Measurements from ENCODE around the gene C4orf51.

Gene C4orf51

DNA sequence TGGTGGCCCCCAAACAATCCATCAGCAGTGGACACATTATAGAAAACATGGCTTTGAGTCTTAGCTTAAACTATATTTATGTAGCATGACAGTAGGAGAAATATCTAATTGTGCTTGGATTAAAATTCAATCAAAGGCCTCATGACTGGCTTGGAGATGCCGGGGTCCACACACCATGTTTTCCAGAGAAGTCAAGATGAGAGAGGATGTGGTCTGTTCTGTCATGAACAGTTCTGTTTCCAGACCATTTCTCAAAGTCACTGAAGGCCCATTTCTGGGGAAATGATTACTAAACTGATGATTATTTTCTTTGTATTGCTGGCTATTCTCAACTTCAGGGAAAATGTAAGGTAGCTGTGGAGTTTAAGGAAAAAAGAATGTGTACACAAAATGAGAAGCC, 76.3 kb downstream of the C4orf51 start:
- DNase-seq (ENCODE audit: low spot score): no peak

DNA sequence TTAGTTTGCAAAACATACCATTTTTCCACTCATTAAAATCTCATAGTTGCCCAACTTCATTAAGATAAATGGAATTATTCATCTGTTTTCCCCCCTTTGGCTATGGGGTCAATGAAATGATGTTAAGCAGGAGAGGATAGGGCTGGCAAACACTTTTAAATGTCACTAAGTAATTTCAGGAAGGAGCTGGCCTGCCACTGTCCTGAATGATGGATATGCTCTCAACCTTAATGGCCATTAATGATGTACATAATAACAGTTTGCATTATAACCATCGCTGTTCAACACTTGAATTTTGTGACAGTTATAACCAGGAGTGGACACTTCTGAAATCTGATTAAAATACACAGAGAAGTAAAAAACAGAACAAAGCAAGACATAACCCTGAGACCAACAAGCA, 77.2 kb downstream of the C4orf51 start:
- DNase-seq (ENCODE audit: low spot score): no peak

DNA sequence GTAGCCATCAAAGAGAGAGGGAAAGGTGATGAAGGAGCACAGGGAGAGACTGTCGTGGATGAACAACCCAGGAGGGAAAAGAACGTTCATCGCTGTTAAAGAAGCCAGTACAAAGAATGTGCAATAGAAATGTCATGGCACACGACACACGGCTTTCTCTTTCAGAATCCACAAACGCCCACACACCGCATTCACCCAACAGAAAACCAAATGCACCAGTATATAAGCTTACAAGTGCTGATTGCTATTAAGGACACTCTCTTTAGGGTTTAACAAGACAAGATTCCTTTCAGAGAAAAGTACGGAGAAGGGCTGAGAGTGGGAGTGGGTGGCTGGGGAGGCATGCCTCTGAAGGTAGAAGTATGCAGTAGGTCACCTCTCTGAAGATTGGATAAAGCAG, 80.2 kb downstream of the C4orf51 start:
- DNase-seq (ENCODE audit: low spot score): no peak

DNA sequence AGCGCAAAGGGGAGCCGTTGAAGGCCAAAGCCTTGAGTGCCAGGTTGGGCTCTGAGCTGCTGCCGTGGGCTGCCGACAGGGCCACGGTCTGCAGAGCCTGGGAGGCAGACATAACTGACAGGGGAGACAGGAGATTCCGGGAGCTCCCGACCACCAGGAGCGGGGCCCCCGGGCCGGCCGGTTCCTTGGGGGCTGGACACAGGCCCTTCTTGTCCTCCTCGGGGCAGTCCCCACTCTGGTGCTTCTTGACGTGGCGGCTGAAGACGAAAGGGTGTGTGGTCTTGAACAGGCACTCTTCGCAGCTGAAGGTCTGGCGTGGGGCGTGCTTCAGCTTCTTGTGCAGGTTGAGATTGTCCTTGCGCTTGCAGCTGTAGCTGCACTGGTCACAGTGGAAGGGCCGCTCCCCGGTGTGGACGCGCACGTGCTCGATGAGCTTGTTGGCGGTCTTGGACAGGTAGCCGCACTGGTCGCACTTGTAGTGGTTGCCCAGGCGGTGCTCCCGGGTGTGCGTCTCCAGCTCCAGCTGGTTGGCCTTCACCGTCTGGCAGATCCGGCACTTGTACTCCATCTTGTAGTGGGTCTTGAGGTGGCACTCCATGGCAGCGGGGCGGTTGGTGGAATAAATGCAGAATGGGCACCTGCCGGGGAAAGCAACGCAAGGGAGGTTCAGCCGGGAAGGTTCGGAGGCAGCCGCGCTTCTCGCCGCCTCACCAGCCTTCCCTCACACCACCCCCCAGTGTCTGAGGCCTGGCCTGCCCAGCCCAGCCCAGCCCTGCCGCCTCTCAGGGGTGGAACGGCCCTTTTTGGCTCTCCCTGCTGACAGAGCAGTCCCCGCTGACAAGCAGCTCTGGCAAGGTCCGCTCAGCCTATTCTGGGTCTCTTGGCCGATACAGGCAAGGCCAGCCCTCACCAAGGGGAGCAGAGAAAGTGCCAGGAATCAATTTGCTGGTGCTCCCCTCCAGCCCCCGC, 81.3 kb downstream of the C4orf51 start:
- no peak for DNase-seq (ENCODE audit: low spot score)

DNA sequence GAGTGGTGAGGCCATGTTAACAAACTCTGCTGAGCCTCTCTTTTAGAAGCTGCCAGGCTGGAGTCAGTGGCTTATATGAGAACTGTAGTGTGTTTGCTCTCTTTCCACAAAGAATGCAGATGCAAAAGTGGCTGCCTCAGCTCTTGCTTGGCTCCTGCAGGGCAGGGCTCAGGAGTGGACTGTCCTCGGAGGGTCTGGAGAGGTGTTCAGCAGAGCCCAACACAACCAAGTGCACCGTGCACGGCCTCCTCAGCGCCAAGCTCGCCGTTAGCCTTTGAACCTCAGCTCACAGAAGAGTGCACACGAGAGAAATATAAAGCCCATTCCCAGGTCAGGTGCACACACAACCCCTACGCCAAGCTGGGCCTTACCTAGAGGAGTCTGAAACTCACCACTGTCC, 82.8 kb downstream of the C4orf51 start:
- DNase-seq (ENCODE audit: low spot score): no peak

DNA sequence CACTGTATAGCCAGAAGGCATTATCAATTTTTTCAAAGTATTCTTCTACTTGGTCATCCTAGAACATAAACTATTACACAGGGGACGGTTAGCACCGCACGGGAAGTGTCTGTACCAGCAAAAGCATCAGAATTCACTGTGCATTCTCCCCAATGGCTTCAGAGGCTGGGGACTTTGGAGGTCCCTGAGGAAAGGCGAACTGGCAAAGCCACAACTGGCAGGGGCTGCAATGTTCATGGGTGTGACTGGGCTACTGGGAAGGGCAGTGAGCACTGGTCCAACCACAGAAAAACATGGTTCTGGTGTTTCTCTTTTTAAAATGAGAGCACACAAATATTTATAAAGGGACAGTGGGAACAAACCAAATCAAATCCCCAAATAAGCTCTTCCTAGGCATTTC, 83.5 kb downstream of the C4orf51 start:
- DNase-seq (ENCODE audit: low spot score): no peak

DNA sequence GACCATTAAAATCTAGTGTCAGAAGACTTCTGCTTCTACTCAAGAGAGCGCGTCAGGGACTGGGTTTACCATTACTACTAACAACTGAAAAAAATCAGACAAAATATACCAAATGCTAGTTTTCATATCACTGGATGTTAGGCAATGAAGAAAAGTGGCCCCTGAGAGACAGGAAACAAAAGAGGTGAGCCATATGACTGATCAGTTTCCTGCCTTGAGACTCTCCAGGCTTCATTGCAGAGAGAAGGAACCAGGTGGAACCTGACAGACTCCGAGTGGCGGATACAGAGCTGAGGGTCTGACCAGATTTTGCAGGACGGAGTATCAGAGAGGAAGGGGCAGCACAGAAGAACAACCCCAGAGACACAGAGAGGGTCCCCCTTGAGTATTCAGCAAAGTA, 86.3 kb downstream of the C4orf51 start:
- DNase-seq (ENCODE audit: low spot score): no peak

DNA sequence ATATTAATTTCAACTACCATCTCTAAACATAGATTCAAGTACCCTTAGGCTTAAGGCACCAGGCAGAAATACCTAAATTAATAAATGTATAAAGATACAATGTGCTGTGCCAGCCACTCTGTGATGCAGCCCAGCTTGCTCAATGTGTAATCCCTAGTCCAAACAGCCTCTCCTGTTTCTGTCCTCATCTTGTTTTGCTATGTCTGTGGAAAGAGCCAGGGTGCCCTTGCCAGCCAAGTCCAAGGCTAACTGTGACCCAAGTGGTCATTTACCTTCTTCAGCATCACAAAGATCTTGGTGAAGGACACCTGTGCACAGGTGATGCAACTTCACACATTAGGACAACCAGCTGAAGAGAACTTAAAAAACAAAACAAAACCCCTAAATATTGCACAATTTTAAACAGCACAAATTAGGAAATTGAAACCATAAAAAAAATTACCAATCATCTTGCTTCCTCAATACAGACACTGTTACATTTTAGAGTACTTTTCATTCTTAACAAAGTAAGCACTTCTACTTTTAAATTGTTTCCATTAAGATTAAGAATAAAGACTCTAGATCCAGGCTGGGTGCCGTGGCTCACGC, 89.6 kb downstream of the C4orf51 start:
- no peak for DNase-seq (ENCODE audit: low spot score)

DNA sequence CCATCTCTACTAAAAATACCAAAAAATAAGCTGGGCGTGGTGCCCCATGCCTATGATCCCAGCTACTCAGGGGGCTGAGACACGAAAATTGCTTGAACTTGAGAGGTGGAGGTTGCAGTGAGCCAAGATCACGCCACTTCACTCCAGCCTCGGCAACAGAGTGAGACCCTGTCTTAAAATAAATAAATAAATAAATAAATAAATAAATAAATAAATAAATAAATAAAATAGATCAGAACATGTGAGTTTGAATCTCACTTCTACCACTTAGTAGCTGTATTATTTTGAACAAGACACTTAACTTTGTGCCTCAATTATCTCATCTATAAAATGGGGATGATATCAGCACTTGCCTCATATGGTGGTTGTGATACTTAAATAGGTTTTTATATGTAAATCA, 90.2 kb downstream of the C4orf51 start:
- no peak for DNase-seq (ENCODE audit: low spot score)

DNA sequence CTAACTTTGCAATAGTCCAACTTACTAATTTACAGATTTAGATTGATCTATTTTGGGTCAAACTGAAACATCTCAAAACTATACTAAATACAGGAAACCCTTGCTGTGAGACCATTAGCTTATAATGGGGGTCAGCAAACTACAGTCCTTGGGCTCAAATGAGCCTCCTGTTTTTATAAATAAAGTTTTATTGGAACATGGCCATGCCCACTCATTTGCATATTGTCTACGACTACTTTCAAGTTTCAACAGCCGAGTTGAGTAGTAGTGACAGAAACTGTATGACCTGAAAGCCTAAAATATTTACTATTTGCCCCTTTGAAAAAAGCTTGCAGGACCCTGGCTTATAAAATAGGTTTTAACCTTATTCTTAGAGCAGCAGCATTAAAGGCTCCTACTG, 92.4 kb downstream of the C4orf51 start:
- no peak for DNase-seq (ENCODE audit: low spot score)

DNA sequence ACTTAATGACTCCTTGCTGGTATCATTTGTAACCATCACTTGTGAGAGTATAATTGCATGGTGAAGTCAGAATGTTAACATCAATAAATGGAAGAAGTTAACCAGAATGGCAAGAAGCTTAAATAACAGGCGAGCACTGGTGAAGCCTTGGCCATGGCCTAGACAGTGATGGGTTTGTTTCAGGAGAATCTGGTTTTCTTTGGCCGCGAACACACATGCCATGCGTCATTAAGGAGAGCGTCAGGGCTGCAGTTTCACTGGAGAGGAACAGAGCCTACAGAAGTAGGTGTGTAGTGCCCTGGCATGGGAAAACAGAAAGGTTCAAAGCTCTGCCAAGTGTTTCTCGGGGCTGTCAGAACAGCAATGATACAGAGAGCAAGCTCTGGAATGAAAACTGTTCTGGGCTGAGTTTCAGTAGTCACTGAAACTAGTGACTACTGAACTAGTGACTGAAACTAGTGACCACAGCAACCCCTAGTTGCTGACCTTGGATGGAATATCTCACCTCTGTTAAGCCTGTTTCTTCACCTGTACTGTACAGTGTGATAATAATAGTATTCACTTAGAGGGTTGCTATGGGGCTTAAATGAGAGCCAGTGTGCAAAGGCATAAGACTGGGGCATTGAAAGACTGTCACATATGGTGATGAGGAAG, 93.8 kb downstream of the C4orf51 start:
- peak; percentile 19 for DNase-seq (ENCODE audit: low spot score)

DNA sequence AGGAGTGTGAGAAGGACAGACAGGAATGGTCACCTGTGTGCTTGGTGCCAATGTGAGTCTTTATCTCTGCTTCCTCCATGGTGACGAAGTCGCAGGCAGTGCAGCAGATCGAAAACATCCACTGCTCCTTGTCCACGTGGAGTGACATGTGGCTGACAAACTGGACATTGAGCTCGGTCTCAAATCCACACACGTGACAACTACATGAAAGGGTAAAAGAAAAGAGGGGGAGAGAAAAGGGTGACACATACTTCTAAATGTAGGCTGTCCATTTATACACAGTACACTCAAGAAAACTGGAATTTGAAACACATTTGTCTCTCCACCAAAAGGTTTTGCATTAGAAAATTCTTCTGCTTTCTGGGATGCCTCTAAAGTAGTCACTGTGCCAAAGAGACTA, 94.5 kb downstream of the C4orf51 start:
- no peak for DNase-seq (ENCODE audit: low spot score)

DNA sequence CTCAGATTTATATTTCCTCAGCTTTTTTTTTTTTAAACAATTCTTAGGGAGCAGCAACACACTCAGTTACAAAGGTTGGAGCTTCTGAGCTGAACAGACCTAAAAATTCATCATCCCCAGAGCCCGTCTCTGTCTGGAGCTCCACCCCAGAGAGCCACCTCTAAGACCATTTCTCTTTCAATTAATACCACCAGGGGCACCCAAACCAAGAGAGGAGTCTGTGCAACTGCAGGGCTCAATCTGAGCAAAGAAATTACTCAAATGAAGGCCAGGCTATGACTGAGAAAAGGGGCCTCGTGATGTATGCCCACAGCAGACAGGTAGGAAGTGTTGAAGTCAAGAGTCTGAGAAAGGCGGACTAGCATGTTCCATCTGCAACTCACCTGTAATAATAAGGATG, 95.5 kb downstream of the C4orf51 start:
- no peak for DNase-seq (ENCODE audit: low spot score)

DNA sequence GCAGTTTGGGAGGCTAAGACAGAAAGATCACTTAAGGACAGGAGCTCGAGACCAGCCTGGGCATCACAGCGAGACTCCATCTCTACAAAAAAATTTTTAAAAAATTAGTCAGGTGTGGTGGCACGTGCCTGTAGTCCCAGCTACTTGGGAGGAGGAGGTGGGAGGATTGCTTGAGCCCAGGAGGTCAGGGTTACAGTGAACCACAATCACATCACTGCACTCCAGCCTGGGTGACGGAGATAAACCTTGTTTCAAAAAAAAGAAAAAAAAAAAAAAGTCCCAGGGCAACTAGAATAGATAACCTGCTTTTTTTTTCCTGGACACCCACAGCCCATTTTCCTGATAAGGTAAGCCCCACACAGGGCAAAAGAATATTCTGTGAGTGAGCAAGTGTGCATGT, 96.3 kb downstream of the C4orf51 start:
- DNase-seq (ENCODE audit: low spot score): no peak

DNA sequence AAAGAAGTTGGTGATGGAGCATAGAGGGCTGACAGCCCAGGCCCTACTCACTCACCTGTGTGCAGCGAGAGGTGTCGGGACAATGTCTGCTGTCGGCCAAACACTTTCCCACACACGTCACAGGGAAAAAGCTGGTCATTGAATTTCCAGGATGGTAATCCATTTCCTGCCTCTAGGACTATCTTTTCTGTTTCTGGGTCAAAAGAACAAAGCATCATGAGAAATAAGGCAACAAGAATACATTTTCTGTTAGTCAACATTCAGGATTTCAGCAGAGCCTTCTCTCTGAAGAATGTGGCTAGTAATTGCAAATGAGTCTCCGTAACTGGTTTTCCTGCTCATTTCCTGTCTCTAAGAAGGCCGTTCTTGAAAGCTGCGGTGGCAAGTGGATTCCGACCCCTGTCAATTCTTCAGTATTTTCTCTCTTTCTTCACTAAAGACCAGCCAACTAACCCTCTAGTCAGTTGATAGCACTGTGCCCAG, 99.4 kb downstream of the C4orf51 start:
- DNase-seq (ENCODE audit: low spot score): no peak

DNA sequence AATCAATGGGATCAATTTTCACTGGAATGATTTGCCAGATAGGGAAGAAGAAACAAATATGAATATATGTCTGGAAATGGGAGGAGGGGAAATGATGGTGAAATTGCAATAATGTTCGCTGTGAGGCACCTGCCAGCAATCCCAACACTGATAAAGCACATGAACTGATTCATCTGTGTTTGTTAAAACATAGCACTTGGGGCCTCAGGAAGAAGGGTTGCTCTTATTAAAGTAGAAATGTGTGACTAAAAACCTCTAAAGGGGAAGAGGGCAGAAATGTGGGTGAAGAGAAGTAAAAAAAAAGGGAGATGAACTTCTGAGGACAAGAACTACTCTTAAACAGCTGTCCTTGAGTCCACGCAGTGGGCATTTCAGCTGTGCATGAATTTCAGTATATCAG, 101.4 kb downstream of the C4orf51 start:
- DNase-seq (ENCODE audit: low spot score): no peak
